Measurements from ENCODE around the gene PPP6R3.

GRCh38 chr11:68654978-68655377, 194.4 kb downstream of the PPP6R3 start:
- TF ChIP-seq POLR2A (IDR thresholded peaks at IDR 0.05; ENCODE audit: low read length) (no peak), GATA1 (IDR thresholded peaks at IDR 0.05; ENCODE audit: low read depth, low read length) (no peak)

All from erythroblast (primary cell).